ENCODE results near the gene CLTA.
"Not testable (repeated sequence)": the region's sequence is repeated elsewhere in the genome, so short reads cannot be mapped to it uniquely, and the experiment has no call there.

Gene CLTA

GRCh38 chr9:36247356-36247755 lies 56.6 kb downstream of the CLTA start:
- no peak for DNase-seq

- DNase-seq, result not testable (repeated sequence)
These were observed 57.3 kb downstream of the CLTA start for GRCh38 chr9:36248061-36248460.

GRCh38 chr9:36249189-36249588 lies 58.5 kb downstream of the CLTA start:
- DNase-seq, result no peak

- no peak for DNase-seq
These were observed 59.4 kb downstream of the CLTA start for GRCh38 chr9:36250079-36250478.

GRCh38 chr9:36251428-36251827 lies 60.7 kb downstream of the CLTA start:
- no peak for DNase-seq

GRCh38 chr9:36258208-36258995 lies 67.7 kb downstream of the CLTA start, which contains the start of gene GNE:
TSS of gene GNE (minus strand) at chr9:36258448. CDS start at chr9:36249355, 9,093 bp downstream.
- peak; percentile 98 for DNase-seq

- DNase-seq, result no peak
These were observed 68.3 kb downstream of the CLTA start for GRCh38 chr9:36258996-36259533.
